Body of pancreas (tissue), 4 donors: ENCODE results near the gene SIGLEC12.

Experiments used
- POLR2A ChIP-seq, 3 donors: fragments of 450-650 bp; IDR thresholded peaks; one replicate each; pipeline ENCODE4 v1.6.1; 2016; ENCODE audit warnings: antibody characterized with exemption in 3 of 3, mild to moderate bottlenecking in 2 of 3
- TF ChIP-seq, protein P1 (sequence below), 7 experiments: fragments of 450-650 bp in 4 of 7; fragments of 200-600 bp in 3 of 7; sonication (generic) in 3 of 7; IDR thresholded peaks; one replicate each; pipeline ENCODE4 v1.5.1; 2016 to 2019; ENCODE audit warnings: antibody characterized with exemption in 7 of 7

GRCh38 chr19:51544038-51544437, 42.4 kb upstream of the SIGLEC12 start:
- TF ChIP-seq, protein P1, sequence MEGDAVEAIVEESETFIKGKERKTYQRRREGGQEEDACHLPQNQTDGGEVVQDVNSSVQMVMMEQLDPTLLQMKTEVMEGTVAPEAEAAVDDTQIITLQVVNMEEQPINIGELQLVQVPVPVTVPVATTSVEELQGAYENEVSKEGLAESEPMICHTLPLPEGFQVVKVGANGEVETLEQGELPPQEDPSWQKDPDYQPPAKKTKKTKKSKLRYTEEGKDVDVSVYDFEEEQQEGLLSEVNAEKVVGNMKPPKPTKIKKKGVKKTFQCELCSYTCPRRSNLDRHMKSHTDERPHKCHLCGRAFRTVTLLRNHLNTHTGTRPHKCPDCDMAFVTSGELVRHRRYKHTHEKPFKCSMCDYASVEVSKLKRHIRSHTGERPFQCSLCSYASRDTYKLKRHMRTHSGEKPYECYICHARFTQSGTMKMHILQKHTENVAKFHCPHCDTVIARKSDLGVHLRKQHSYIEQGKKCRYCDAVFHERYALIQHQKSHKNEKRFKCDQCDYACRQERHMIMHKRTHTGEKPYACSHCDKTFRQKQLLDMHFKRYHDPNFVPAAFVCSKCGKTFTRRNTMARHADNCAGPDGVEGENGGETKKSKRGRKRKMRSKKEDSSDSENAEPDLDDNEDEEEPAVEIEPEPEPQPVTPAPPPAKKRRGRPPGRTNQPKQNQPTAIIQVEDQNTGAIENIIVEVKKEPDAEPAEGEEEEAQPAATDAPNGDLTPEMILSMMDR (IDR thresholded peaks at IDR 0.05): no peak
- TF ChIP-seq POLR2A (IDR thresholded peaks at IDR 0.05): no peak
